ENCODE data around the gene RIPK1. TPM values are rescaled to one million over a fixed set of nuclear protein-coding genes. Genes with fewer than 3 reads are reported as not detected.
A peak's percentile ranks its signal among the peaks of the same experiment; 100 is the strongest.
"Not testable (repeated sequence)": the region's sequence is repeated elsewhere in the genome, so short reads cannot be mapped to it uniquely, and the experiment has no call there.

RIPK1 gene
- total RNA-seq, 1 donor from 2014 or later, result 4.9 TPM

DNA sequence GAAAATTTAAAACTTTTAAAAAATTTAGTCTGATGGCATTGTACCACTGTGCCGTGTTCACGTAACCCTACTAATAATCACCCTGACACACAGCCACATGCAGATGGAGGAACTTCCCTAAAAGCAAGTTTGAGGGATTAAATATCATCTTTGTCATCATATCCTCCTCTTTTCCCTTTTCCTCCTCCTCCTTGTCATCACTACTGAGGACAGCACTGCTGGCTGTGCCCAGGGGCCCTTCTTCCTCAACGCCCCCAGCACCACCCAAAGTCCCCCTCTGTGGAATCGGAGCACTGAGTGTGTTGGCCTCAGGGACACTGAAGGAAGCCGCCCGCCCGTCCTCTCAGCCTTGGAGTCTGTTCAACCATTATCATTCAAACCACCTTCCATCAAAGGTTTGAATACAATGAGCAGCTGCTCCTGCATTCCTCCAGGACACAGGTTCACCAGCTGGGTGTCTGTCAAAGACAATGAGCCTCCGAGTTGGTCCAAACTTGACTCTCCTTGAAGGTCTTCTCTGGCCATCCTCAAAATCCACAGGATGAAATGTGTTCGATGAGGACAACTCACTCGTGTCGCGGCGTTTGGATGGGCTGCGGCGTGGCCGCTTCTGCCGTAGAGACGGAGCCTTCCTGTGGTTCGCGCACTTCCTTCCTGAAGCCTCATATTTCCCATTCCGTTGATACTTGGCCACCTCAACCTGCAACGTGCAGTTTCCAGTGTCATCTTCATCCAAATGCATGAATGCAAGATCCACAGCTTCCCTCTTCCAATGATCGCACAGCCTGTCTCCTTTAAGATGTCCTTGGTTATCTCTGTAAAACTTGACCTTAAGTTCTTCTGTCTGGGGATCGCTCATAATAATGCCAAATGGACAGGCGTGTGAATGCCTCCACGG is 45.3 kb upstream of the RIPK1 start:
- Histone ChIP-seq H3K4me1 (peaks cover 21% of the 10 kb centered on the region), H3K27me3 (peaks cover 8% of the 10 kb centered on the region), H3K9ac (no peak overlapping the region), H3K36me3 (no peaks in the 10 kb centered on the region), H3K79me2 (ENCODE audit: low read depth) (no peaks in the 10 kb centered on the region), H3K4me3 (no peak overlapping the region), H3K4me2 (peak overlapping the region; percentile 55), H3K9me3 (ENCODE audit: low read depth) (no peaks in the 10 kb centered on the region), H4K20me1 (ENCODE audit: low read depth) (no peaks in the 10 kb centered on the region), H3F3A (ENCODE audit: low read depth) (peaks cover 15% of the 10 kb centered on the region), H2AFZ (replicated peaks) (no peak overlapping the region), H3K27ac (no peak overlapping the region)
- TF ChIP-seq CTCF (IDR thresholded peaks at IDR 0.05) (no peak), EZH2phosphoT487 (IDR thresholded peaks at IDR 0.05) (no peak), EZH2 (IDR thresholded peaks at IDR 0.05) (no peak)
- Mint-ChIP-seq H3K4me3 (no peak overlapping the region), H3K9me3 (peaks cover 12% of the 10 kb centered on the region), H3K4me1 (peaks cover 35% of the 10 kb centered on the region), H3K36me3 (peaks cover 25% of the 10 kb centered on the region), H3K27ac (no peak overlapping the region), H3K27me3 (ENCODE audit: insufficient read depth, low read depth) (peaks cover 3% of the 10 kb centered on the region)
- no peak for DNase-seq (ENCODE audit: low spot score)

- no peaks in the 10 kb centered on the region for H3K79me2 ChIP-seq (ENCODE audit: low read depth)
- H3F3A ChIP-seq (ENCODE audit: low read depth), result peaks cover 15% of the 10 kb centered on the region
- Mint-ChIP-seq H3K36me3 (peaks cover 24% of the 10 kb centered on the region), H3K4me3 (no peak overlapping the region), H3K27me3 (ENCODE audit: insufficient read depth, low read depth) (peaks cover 3% of the 10 kb centered on the region), H3K27ac (no peak overlapping the region), H3K4me1 (peaks cover 35% of the 10 kb centered on the region), H3K9me3 (peaks cover 12% of the 10 kb centered on the region)
- H4K20me1 ChIP-seq (ENCODE audit: low read depth), result no peaks in the 10 kb centered on the region
- H3K36me3 ChIP-seq, result no peaks in the 10 kb centered on the region
- H3K27ac ChIP-seq, result no peak overlapping the region
- peak overlapping the region; percentile 74 for H2AFZ ChIP-seq (replicated peaks)
- H3K4me2 ChIP-seq, result peak overlapping the region; percentile 55
- no peak for TF ChIP-seq EZH2 (IDR thresholded peaks at IDR 0.05)
- no peak for TF ChIP-seq CTCF (IDR thresholded peaks at IDR 0.05)
- no peak for TF ChIP-seq EZH2phosphoT487 (IDR thresholded peaks at IDR 0.05)
- H3K27me3 ChIP-seq, result peaks cover 8% of the 10 kb centered on the region
- peaks cover 21% of the 10 kb centered on the region for H3K4me1 ChIP-seq
- H3K9ac ChIP-seq, result no peak overlapping the region
- no peak overlapping the region for H3K4me3 ChIP-seq
- peak; percentile 52 for DNase-seq (ENCODE audit: low spot score)
- H3K9me3 ChIP-seq (ENCODE audit: low read depth), result no peaks in the 10 kb centered on the region
Observed at GRCh38 chr6:3023663-3024483, 44.4 kb upstream of the RIPK1 start.

DNA sequence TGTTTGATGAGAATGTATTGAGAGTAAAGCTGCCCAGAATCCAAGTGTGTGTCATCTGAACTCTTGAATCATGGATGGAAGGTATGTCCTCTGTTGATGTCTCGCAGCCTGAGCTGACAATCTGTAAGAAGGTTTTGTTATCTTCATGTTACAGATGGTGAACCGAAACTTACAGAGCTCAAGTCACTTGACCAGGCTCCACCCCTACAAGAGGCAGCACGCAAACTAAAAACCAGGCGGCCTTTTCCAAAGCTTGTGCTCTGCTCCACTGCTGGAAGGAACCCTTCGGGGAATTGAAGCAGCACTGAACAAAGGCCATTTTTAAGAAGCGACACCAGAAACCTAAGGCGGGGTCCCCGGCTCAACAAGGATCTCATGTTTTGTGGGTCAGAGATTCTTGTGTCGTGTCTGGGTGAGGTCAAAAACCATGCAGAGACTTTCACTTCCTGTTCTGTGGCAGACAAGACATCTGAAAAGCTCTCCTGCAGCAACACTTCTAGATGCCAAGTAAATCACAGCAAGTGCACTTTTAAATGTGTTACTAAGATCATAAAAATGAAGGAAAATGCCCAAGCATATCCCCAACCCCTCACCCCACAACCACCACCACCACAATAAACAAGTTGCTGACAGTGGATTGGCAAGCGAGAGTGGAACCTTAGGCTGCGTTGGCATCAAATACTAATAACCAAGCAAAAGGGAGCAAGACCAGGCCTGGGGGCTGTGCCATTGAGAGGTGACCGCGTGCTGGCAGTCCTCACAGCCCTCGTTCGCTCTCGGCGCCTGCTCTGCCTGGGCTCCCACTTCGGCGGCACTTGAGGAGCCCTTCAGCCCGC is 41.3 kb upstream of the RIPK1 start:
- no peak for TF ChIP-seq CTCF (IDR thresholded peaks at IDR 0.05)
- no peak for TF ChIP-seq EZH2phosphoT487 (IDR thresholded peaks at IDR 0.05)
- no peak for TF ChIP-seq EZH2 (IDR thresholded peaks at IDR 0.05)
- H3K4me1 ChIP-seq, result peaks cover 21% of the 10 kb centered on the region
- H3K4me3 ChIP-seq, result no peak overlapping the region
- H3K27me3 ChIP-seq, result peaks cover 8% of the 10 kb centered on the region
- peaks cover 15% of the 10 kb centered on the region for H3F3A ChIP-seq (ENCODE audit: low read depth)
- no peak overlapping the region for H3K4me2 ChIP-seq
- Mint-ChIP-seq H3K27ac (peak overlapping the region; percentile 94), H3K4me1 (peaks cover 35% of the 10 kb centered on the region), H3K27me3 (ENCODE audit: insufficient read depth, low read depth) (no peaks in the 10 kb centered on the region), H3K4me3 (peak overlapping the region; percentile 30), H3K9me3 (peaks cover 12% of the 10 kb centered on the region), H3K36me3 (peaks cover 11% of the 10 kb centered on the region)
- H4K20me1 ChIP-seq (ENCODE audit: low read depth), result no peaks in the 10 kb centered on the region
- no peaks in the 10 kb centered on the region for H3K36me3 ChIP-seq
- peak overlapping the region; percentile 16 for H3K27ac ChIP-seq
- DNase-seq (ENCODE audit: low spot score), result peak; percentile 28
- H3K9ac ChIP-seq, result no peak overlapping the region
- H3K9me3 ChIP-seq (ENCODE audit: low read depth), result no peaks in the 10 kb centered on the region
- H2AFZ ChIP-seq (replicated peaks), result no peak overlapping the region
- no peaks in the 10 kb centered on the region for H3K79me2 ChIP-seq (ENCODE audit: low read depth)

DNA sequence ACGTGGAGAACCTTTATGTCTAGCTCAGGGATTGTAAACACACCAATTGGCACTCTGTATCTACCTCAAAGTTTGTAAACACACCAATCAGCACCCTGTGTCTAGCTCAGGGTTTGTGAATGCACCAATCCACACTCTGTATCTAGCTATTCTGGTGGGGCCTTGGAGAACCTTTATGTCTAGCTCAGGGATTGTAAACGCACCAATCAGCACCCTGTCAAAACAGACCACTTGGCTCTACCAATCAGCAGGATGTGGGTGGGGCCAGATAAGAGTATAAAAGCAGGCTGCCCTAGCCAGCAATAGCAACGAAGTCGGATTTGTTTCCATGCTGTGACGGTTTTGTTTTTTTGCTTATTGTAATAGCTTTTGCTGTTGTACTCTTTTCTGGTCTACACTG is 40.1 kb upstream of the RIPK1 start:
- H3K27me3 ChIP-seq; H3K9me3 ChIP-seq (ENCODE audit: low read depth); H4K20me1 ChIP-seq (ENCODE audit: low read depth); H3K9ac ChIP-seq; H3K9me3 Mint-ChIP-seq; H2AFZ ChIP-seq (replicated peaks); H3K36me3 Mint-ChIP-seq; H3K27ac ChIP-seq; H3K4me3 ChIP-seq; H3K79me2 ChIP-seq (ENCODE audit: low read depth); H3K27me3 Mint-ChIP-seq (ENCODE audit: insufficient read depth, low read depth); H3K4me2 ChIP-seq; H3K36me3 ChIP-seq; H3K4me3 Mint-ChIP-seq; H3K27ac Mint-ChIP-seq; DNase-seq (ENCODE audit: low spot score): not testable (repeated sequence)
- Histone ChIP-seq H3F3A (ENCODE audit: low read depth) (peaks cover 15% of the 10 kb centered on the region), H3K4me1 (peaks cover 16% of the 10 kb centered on the region)
- H3K4me1 Mint-ChIP-seq, result peaks cover 30% of the 10 kb centered on the region
